ENCODE data around the gene MAP7.

- no peak for TF ChIP-seq CTCF (IDR thresholded peaks at IDR 0.05)
- no peak for TF ChIP-seq POLR2A (IDR thresholded peaks at IDR 0.05)
Measured at GRCh38 chr6:136532030-136532429, 18.2 kb downstream of the MAP7 start.
